Iris pigment epithelial cell (primary cell): Measurements from ENCODE around the gene ZNF417.
"Not testable (repeated sequence)": the region's sequence is repeated elsewhere in the genome, so short reads cannot be mapped to it uniquely, and the experiment has no call there.

ENCODE experiments used
- DNase-seq: peaks from one replicate; pipeline ENCODE4 v3.0.0-alpha.2; 2011; ENCODE audit warnings: low read depth

The ZNF417 gene

DNA sequence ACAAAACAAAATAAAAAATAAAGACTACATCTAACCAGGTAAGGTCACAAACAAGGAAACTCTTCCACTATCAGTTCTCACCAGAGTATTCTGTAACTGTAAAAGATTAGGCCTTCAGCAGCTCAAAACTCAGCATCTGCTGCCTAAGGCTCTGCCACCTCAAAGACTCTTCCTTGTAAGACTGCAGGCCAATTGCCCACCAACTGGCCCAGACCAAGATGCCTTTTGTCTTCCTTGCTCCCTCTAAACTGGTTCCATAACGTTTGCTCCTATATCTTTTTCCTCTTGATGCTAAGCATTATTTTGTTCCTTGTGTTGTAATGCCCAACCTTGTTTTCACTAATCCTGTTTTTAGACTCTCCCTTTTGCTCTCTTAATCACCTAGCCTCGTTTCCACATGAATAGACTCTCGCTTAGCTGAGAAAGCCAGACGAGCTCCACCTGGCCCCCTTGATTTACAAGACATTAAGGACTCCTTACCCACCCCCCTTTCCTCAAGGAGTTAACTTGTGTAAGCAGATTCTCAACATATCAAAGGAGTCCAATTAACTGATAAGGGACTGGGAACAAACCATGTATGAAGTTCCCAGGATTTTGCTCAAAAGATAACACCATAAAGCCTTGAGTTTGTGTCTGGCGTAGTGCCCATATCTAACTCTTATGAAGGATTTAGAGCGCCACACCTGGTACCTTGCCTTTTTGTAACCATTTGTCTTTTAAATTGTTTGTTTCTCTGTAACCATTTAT lies 29.0 kb downstream of the ZNF417 start:
- no peak for DNase-seq

DNA sequence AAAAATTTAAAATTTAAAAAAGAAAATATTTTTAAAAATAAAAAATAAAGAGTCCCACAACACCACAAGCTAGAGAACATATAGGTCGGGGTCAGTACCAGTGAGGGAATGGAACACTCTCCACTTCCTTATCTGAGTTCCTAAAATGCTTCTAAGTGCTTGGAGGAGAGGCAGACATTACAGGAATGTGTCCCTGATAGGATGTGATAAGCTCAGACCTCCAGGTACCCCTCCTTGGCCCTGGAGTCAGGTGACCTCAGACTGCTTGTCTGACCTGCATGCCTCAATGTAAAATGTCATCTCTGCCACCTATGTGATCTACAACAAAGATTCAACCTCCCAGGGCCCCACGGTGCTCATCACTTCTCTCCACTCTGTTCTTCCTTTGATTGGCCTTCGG lies 30.3 kb downstream of the ZNF417 start:
- DNase-seq, result no peak

DNA sequence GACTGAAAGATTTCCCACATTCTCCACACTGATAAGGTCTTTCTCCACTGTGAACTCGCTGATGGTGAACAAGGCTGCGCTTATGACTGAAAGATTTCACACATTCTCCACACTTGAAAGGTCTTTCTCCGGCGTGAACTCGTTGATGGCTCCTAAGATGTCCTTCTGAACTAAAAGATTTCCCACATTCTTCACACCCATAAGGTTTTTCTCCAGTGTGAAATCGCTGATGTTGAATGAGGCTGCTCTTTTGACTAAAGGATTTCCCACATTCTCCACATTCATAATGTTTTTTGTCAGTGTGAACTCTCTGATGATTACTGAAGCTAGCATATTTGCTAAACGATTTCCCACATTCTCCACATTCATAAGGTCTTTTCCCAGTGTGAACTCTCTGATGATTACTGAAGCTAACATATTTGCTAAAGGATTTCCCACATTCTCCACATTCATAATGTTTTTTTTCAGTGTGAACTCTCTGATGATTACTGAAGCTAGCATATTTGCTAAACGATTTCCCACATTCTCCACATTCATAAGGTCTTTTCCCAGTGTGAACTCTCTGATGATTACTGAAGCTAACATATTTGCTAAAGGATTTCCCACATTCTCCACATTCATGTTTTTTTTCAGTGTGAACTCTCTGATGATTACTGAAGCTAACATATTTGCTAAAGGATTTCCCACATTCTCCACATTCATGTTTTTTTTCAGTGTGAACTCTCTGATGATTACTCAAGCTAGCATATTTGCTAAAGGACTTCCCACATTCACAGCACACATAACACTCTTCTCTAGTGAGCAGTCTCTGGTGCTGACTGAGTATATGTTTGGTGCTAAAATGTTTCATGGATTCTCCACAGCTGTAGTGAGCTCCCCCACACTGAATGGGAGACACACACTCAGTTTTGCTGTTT lies 42.3 kb downstream of the ZNF417 start:
- DNase-seq, result not testable (repeated sequence)

GRCh38 chr19:57872450-57872849 lies 43.9 kb downstream of the ZNF417 start:
- DNase-seq, result no peak

DNA sequence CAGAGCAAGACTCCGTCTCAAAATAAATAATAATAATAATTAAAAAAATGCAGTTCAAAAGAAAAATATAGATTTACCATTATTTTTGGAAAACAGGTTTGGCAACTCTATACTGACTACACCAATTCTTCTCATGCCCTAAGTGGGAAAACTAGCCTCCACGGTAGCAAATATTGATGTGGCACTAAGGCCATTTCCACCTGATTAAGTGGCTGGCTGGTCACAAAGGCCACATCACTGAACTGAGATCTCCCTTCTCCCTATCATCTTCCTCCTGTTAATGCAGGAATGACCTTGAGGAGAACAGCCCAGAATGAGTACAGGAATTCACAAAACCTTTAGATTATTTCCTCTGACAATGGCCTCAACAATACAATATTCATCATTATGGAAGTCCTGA lies 46.2 kb downstream of the ZNF417 start:
- no peak for DNase-seq

- not testable (repeated sequence) for DNase-seq
Observed at GRCh38 chr19:57869655-57870054, 46.7 kb downstream of the ZNF417 start.

DNA sequence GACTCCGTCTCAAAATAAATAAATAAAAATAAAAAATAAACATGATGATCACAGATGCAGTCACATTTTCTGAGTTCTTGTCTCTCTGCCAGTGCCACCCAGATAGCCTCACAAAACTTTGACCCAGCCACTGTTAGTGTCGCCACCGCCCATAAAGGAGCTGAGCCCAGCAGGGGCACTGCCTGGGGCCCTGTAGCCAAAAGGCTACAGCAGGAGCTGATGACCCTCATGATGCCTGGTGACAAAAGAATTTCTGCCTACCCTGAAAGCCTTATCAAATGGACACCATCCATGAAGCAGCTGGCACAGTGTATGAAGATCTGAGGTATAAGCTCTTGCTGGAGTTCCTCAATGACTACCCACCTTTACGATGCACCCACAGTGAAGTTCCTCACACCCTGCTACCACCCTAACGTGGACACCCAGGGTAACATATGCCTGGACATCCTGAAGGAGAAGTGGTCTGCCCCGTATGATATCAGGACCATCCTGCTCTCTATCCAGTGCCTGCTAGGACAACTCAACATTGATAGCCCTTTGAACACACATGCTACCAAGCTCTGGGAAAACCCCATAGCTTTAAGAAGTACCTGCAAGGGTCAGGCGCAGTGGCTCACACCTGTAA lies 48.4 kb downstream of the ZNF417 start:
- DNase-seq, result no peak
